ENCODE measurements around the gene POLR3E. TPM values are rescaled to one million over a fixed set of nuclear protein-coding genes. Genes with fewer than 3 reads are reported as not detected.
A peak's percentile ranks its signal among the peaks of the same experiment; 100 is the strongest.

The POLR3E gene
- total RNA-seq, 1 experiment from 2014 or later = 103 TPM

GRCh38 chr16:22346483-22346882, 49.3 kb downstream of the POLR3E start:
- H2AFZ ChIP-seq (ENCODE audit: low read length) = no peak overlapping the region
- WGBS (ENCODE audit: extremely low coverage, insufficient read length, low lambda C conversion rate) = no CpG with 5 or more reads among the region's 9 CpGs
- no peak overlapping the region for H3T11ph ChIP-seq (ENCODE audit: low read length)
- H2BK12ac ChIP-seq (ENCODE audit: insufficient read length, low read depth, low read length) = no peak overlapping the region
- Mint-ChIP-seq H3K27me3 (ENCODE audit: low read depth) (no peaks in the 10 kb centered on the region), H3K4me1 (no peaks in the 10 kb centered on the region), H3K9me3 (peaks cover 0 to under 1% of the 10 kb centered on the region in 2 experiments; a peak in 1 of 5 replicates), H3K27ac (0 out of 7 replicates have a peak overlapping the region, but pooled peaks of 1 of the 3 experiments have one; percentile 14), H3K36me3 (ENCODE audit: insufficient read depth in 1 of 3, low read depth in 3 of 3) (peaks cover 34 to 63% (median 58%) of the 10 kb centered on the region in 3 experiments), H3K4me3 (no peak overlapping the region)
- H3K14ac ChIP-seq (ENCODE audit: insufficient read depth, low read length) = no peak overlapping the region
- no peak overlapping the region for H2BK5ac ChIP-seq (ENCODE audit: insufficient read length, low read length)
- H3K56ac ChIP-seq (ENCODE audit: insufficient read length, low read depth, low read length) = no peak overlapping the region
- TF ChIP-seq CTCF (conservative IDR thresholded peaks at IDR 0.05) = no peak
- H3K4ac ChIP-seq (ENCODE audit: low read depth, low read length) = no peak overlapping the region
- no peaks in the 10 kb centered on the region for H3K79me2 ChIP-seq (ENCODE audit: insufficient read depth, low read length)
- no peaks in the 10 kb centered on the region for H3K27me3 ChIP-seq (ENCODE audit: insufficient read depth, low read length)
- no peak overlapping the region for H2BK20ac ChIP-seq (ENCODE audit: low read depth, low read length, poor library complexity, severe bottlenecking)
- H3K9ac ChIP-seq (ENCODE audit: extremely low read depth, insufficient read length, low read length) = no peak overlapping the region
- H2BK15ac ChIP-seq (ENCODE audit: low read depth, low read length) = no peak overlapping the region
- no peaks in the 10 kb centered on the region for H3K79me1 ChIP-seq (ENCODE audit: insufficient read depth, low read depth, low read length, poor library complexity, severe bottlenecking)
- no peak overlapping the region for H3K27ac ChIP-seq (ENCODE audit: insufficient read length, low read depth, low read length)
- no peaks in the 10 kb centered on the region for H3K9me3 ChIP-seq (ENCODE audit: control insufficient read depth, low read depth, low read length)
- no peak overlapping the region for H4K8ac ChIP-seq (replicated peaks; ENCODE audit: insufficient read length, low read depth, low read length)
- no peak overlapping the region for H4K5ac ChIP-seq (ENCODE audit: insufficient read length, low read depth, low read length)
- no peak overlapping the region for H3K4me2 ChIP-seq (ENCODE audit: insufficient read depth, insufficient read length, low read length)
- H3K18ac ChIP-seq (ENCODE audit: insufficient read length, low read depth, low read length) = no peak overlapping the region
- no peak overlapping the region for H2AK5ac ChIP-seq (ENCODE audit: insufficient read length, low read length)
- no peak for DNase-seq
- H4K91ac ChIP-seq (ENCODE audit: insufficient read length, low read depth, low read length) = no peak overlapping the region
- no peak overlapping the region for H2BK120ac ChIP-seq (ENCODE audit: low read depth, low read length, poor library complexity, severe bottlenecking)
- no peaks in the 10 kb centered on the region for H4K20me1 ChIP-seq (ENCODE audit: control insufficient read depth, insufficient read depth, insufficient read length)
- H3K23me2 ChIP-seq (ENCODE audit: insufficient read length, low read depth, low read length, poor library complexity, severe bottlenecking) = no peaks in the 10 kb centered on the region
- no peaks in the 10 kb centered on the region for H3K4me1 ChIP-seq (ENCODE audit: insufficient read depth, low read length)
- no peak overlapping the region for H3K23ac ChIP-seq (ENCODE audit: insufficient read length, low read depth, low read length)
